Neural cell (in vitro differentiated cells): ENCODE results near the gene CREBRF. TPM values are rescaled to one million over a fixed set of nuclear protein-coding genes. Genes with fewer than 3 reads are reported as not detected.
"Not testable (repeated sequence)": the region's sequence is repeated elsewhere in the genome, so short reads cannot be mapped to it uniquely, and the experiment has no call there.

ENCODE experiments used
- H2AFZ ChIP-seq: fragments of 200-600, 300-800 bp; sonication (generic), shearing (Covaris generic); 2 replicates; pipeline ENCODE4 v1.6.0; 2014; ENCODE audit warnings: low read depth, mild to moderate bottlenecking, antibody characterized with exemption, low read length, moderate library complexity
- H3F3A ChIP-seq: fragments of 200-600 bp; shearing (Covaris generic); 2 replicates; pipeline ENCODE4 v1.6.1; 2016; ENCODE audit warnings: mild to moderate bottlenecking, moderate library complexity, mixed read lengths, antibody characterized with exemption, low read length; ENCODE audit not compliant: insufficient read depth, poor library complexity, severe bottlenecking
- H3K27ac ChIP-seq: fragments of 200-600, 300-800 bp; sonication (generic), shearing (Covaris generic); 2 replicates; pipeline ENCODE4 v1.5.1; 2014; ENCODE audit warnings: mild to moderate bottlenecking, low read length, moderate library complexity
- H3K27me3 ChIP-seq: fragments of 300-800, 200-600 bp; sonication (generic), shearing (Covaris generic); 2 replicates; pipeline ENCODE4 v1.6.0; 2014; ENCODE audit warnings: mild to moderate bottlenecking, low read depth, low read length, moderate library complexity; ENCODE audit not compliant: insufficient read depth
- H3K36me3 ChIP-seq: fragments of 300-800, 200-600 bp; sonication (generic), shearing (Covaris generic); 2 replicates; pipeline ENCODE4 v1.5.1; 2014; ENCODE audit warnings: mild to moderate bottlenecking, antibody characterized with exemption, low read length, moderate library complexity; ENCODE audit not compliant: insufficient read depth
- H3K4me2 ChIP-seq: fragments of 300-800, 200-600 bp; sonication (generic), shearing (Covaris generic); 2 replicates; pipeline ENCODE4 v1.6.0; 2014; ENCODE audit warnings: mild to moderate bottlenecking, low read length
- H3K4me3 ChIP-seq: fragments of 300-800, 200-600 bp; sonication (generic), shearing (Covaris generic); 2 replicates; pipeline ENCODE4 v1.5.1; 2014; ENCODE audit warnings: mild to moderate bottlenecking, low read length, moderate library complexity
- H3K79me2 ChIP-seq: fragments of 200-600 bp; shearing (Covaris generic); replicated peaks from 2 replicates; pipeline ENCODE4 v1.6.0; 2014; ENCODE audit warnings: mild to moderate bottlenecking, low read length, moderate library complexity; ENCODE audit not compliant: insufficient read depth
- H3K9ac ChIP-seq: fragments of 300-800, 200-600 bp; sonication (generic), shearing (Covaris generic); 2 replicates; pipeline ENCODE4 v1.6.1; 2016; ENCODE audit warnings: mild to moderate bottlenecking, low read length, mixed read lengths
- H3K9me2 ChIP-seq: fragments of 200-600 bp; shearing (Covaris generic); 2 replicates; pipeline ENCODE4 v1.6.1; 2016; ENCODE audit warnings: mild to moderate bottlenecking, low read length, mixed read lengths; ENCODE audit not compliant: insufficient read depth
- H3K9me3 ChIP-seq: fragments of 200-600, 300-800 bp; sonication (generic), shearing (Covaris generic); 2 replicates; pipeline ENCODE4 v1.6.1; 2016; ENCODE audit warnings: mild to moderate bottlenecking, mixed run types, low read length, moderate library complexity, mixed read lengths
- H4K20me1 ChIP-seq: fragments of 200-600 bp; shearing (Covaris generic); 2 replicates; pipeline ENCODE4 v1.6.1; 2016; ENCODE audit warnings: mild to moderate bottlenecking, mixed run types; ENCODE audit not compliant: insufficient read depth
- EP300 ChIP-seq: fragments of 450-650 bp; conservative IDR thresholded peaks from 2 replicates; pipeline ENCODE4 v1.6.1; 2014; ENCODE audit warnings: antibody characterized with exemption, mild to moderate bottlenecking, moderate library complexity; ENCODE audit not compliant: poor library complexity, severe bottlenecking
- EZH2 ChIP-seq: fragments of 200-600, 300-800 bp; shearing (Covaris generic), sonication (generic); IDR thresholded peaks from 2 replicates; pipeline ENCODE4 v1.6.1; 2014; ENCODE audit warnings: antibody characterized with exemption, low read length, borderline replicate concordance, mild to moderate bottlenecking; ENCODE audit not compliant: insufficient read depth, poor library complexity, severe bottlenecking
- MXI1 ChIP-seq: fragments of 450-650 bp; conservative IDR thresholded peaks from 2 replicates; pipeline ENCODE4 v1.6.1; 2014; ENCODE audit warnings: antibody characterized with exemption, mild to moderate bottlenecking; ENCODE audit not compliant: poor library complexity, severe bottlenecking
- POLR2AphosphoS5 ChIP-seq: IDR thresholded peaks from 2 replicates; pipeline ENCODE4 v1.6.1; 2012
- RAD21 ChIP-seq: fragments of 450-650 bp; conservative IDR thresholded peaks from 2 replicates; pipeline ENCODE4 v1.6.1; 2014; ENCODE audit warnings: antibody characterized with exemption, mild to moderate bottlenecking, moderate library complexity
- SMC3 ChIP-seq: fragments of 450-650 bp; conservative IDR thresholded peaks from 2 replicates; pipeline ENCODE4 v1.6.1; 2014; ENCODE audit warnings: antibody characterized with exemption, mild to moderate bottlenecking, moderate library complexity; ENCODE audit not compliant: poor library complexity
- TAF1 ChIP-seq: IDR thresholded peaks from 2 replicates; pipeline ENCODE4 v1.6.1; 2012; ENCODE audit warnings: low read depth
- polyA plus RNA-seq: library from polyadenylated mRNA; depleted of rRNA; stranded (reverse); fragments of >200 nt; gene quantifications from 2 replicates; pipeline ENCODE4 v1.2.3, GENCODE V29; 2014
- TF ChIP-seq, protein P1 (sequence below): fragments of 450-650 bp; IDR thresholded peaks from 2 replicates; pipeline ENCODE4 v1.5.1; 2014; ENCODE audit warnings: antibody characterized with exemption, mild to moderate bottlenecking, moderate library complexity; ENCODE audit not compliant: poor library complexity, severe bottlenecking
- TF ChIP-seq, protein P2 (sequence below): IDR thresholded peaks from 2 replicates; pipeline ENCODE4 v1.6.1; 2012; ENCODE audit warnings: borderline replicate concordance

The CREBRF gene
- polyA plus RNA-seq, 1 donor from 2014 or later: 9.3 TPM

DNA sequence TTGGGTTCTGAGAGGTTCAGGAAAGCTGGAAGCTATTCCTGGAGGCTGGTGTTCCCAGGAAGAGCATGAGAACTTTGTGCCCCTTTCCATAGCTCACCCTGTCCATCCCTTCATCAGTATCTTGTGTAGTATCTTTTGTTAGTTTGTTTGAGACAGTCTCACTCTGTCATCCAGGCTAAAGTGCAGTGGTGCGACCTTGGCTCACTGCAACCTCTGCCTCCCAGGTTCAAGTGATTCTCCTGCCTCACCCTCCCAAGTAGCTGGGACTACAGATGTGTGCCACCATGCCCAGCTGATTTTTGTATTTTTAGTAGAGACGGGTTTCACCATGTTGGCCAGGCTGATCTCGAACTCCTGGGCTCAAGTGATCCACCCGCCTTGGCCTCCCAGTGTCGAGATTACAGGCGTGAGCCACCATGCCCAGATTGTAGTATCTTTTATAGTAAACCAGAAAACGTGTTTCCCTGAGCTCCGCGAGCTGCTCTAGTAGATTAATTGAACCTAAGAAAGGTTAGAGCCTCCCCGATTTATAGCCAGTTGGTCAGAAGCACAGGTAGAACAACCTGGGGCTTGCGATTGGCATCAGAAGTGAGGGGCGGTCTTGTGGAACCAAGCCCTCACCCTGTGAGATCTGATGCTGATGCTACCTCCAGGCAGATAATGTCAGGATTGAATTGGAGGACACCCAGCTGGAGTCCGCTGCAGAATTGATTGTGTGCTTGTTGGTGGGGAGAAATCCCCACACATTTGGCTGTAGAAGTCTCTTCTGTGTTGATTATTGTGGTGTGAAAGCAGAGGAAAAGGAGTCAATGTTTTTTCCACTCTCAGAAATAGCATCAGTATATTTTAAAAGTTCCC, 40.3 kb upstream of the CREBRF start:
- Histone ChIP-seq H3K9me3 (no peaks in the 10 kb centered on the region), H3K79me2 (peaks cover 11% of the 10 kb centered on the region), H3K27me3 (no peaks in the 10 kb centered on the region), H3K4me3 (no peak overlapping the region), H4K20me1 (no peaks in the 10 kb centered on the region), H3K9ac (no peak overlapping the region), H3K4me2 (no peak overlapping the region), H3K9me2 (no peaks in the 10 kb centered on the region), H3F3A (no peaks in the 10 kb centered on the region), H3K36me3 (peaks cover 6% of the 10 kb centered on the region), H3K27ac (no peak overlapping the region), H2AFZ (no peak overlapping the region)
- no peak for TF ChIP-seq SMC3
- no peak for TF ChIP-seq EZH2
- no peak for TF ChIP-seq EP300
- no peak for TF ChIP-seq RAD21
- no peak for TF ChIP-seq MXI1
- TF ChIP-seq, protein P1, sequence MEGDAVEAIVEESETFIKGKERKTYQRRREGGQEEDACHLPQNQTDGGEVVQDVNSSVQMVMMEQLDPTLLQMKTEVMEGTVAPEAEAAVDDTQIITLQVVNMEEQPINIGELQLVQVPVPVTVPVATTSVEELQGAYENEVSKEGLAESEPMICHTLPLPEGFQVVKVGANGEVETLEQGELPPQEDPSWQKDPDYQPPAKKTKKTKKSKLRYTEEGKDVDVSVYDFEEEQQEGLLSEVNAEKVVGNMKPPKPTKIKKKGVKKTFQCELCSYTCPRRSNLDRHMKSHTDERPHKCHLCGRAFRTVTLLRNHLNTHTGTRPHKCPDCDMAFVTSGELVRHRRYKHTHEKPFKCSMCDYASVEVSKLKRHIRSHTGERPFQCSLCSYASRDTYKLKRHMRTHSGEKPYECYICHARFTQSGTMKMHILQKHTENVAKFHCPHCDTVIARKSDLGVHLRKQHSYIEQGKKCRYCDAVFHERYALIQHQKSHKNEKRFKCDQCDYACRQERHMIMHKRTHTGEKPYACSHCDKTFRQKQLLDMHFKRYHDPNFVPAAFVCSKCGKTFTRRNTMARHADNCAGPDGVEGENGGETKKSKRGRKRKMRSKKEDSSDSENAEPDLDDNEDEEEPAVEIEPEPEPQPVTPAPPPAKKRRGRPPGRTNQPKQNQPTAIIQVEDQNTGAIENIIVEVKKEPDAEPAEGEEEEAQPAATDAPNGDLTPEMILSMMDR: no peak
- no peak for TF ChIP-seq POLR2AphosphoS5
- TF ChIP-seq, protein P2, sequence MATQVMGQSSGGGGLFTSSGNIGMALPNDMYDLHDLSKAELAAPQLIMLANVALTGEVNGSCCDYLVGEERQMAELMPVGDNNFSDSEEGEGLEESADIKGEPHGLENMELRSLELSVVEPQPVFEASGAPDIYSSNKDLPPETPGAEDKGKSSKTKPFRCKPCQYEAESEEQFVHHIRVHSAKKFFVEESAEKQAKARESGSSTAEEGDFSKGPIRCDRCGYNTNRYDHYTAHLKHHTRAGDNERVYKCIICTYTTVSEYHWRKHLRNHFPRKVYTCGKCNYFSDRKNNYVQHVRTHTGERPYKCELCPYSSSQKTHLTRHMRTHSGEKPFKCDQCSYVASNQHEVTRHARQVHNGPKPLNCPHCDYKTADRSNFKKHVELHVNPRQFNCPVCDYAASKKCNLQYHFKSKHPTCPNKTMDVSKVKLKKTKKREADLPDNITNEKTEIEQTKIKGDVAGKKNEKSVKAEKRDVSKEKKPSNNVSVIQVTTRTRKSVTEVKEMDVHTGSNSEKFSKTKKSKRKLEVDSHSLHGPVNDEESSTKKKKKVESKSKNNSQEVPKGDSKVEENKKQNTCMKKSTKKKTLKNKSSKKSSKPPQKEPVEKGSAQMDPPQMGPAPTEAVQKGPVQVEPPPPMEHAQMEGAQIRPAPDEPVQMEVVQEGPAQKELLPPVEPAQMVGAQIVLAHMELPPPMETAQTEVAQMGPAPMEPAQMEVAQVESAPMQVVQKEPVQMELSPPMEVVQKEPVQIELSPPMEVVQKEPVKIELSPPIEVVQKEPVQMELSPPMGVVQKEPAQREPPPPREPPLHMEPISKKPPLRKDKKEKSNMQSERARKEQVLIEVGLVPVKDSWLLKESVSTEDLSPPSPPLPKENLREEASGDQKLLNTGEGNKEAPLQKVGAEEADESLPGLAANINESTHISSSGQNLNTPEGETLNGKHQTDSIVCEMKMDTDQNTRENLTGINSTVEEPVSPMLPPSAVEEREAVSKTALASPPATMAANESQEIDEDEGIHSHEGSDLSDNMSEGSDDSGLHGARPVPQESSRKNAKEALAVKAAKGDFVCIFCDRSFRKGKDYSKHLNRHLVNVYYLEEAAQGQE: no peak
- no peak for TF ChIP-seq TAF1

DNA sequence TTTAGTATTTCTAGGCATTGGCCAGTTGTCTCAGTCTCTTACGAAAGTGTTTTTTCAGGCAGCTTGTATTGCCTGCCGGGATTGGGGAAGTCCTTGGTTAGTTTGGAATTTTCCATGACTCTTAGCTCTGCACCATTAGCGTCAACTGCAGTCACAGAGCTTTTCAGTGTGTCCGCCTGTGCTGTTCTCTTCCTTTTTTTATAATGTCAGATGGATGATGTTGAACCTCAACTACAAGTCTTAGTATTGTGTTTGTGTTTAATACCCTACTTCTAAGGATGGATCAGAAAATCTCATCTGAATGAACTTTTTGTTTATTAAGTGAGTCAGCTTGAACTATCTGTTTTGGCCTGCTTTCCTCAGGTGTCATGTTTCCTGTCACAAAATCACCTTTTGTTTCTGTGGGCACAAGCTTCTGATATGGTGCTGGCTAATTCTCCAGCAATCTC, 39.5 kb upstream of the CREBRF start:
- Histone ChIP-seq H3K4me3 (no peak overlapping the region), H3K9me2 (no peaks in the 10 kb centered on the region), H4K20me1 (no peaks in the 10 kb centered on the region), H3K27ac (no peak overlapping the region), H3K79me2 (peaks cover 11% of the 10 kb centered on the region), H3K9ac (no peak overlapping the region), H3F3A (no peaks in the 10 kb centered on the region), H3K9me3 (no peaks in the 10 kb centered on the region), H3K27me3 (no peaks in the 10 kb centered on the region), H3K36me3 (peaks cover 6% of the 10 kb centered on the region), H2AFZ (no peak overlapping the region), H3K4me2 (no peak overlapping the region)
- TF ChIP-seq POLR2AphosphoS5 (no peak), RAD21 (no peak), SMC3 (no peak)

DNA sequence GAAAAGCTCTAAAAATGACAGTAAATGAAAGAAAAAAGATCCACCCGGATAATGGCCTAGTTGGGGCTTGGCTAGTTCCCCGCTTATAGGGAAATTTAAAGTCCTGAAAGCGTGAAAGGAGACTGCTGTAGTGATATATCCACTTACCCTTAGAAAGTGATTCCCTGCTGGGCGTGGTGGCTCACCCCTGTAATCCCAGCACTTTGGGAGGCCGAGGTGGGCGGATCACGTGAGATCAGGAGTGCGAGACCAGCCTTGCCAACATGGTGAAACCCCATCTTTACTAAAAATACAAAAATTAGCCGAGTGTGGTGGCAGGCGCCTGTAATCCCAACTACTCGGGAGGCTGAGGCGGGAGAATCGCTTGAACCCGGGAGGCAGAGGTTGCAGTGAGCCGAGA, 39.1 kb upstream of the CREBRF start:
- H3K27ac ChIP-seq, H3K4me2 ChIP-seq: not testable (repeated sequence)
- peaks cover 11% of the 10 kb centered on the region for H3K79me2 ChIP-seq

More for the DNA sequence above, 39.1 kb upstream of the CREBRF start:
- not testable (repeated sequence) for H3K9me2 ChIP-seq, H3K4me3 ChIP-seq, H4K20me1 ChIP-seq, H3K27me3 ChIP-seq, H3F3A ChIP-seq, H2AFZ ChIP-seq, H3K36me3 ChIP-seq, H3K9ac ChIP-seq, H3K9me3 ChIP-seq
